ENCODE results near the gene RNF149. TPM values are rescaled to one million over a fixed set of nuclear protein-coding genes. Genes with fewer than 3 reads are reported as not detected.
"Not testable (repeated sequence)": the region's sequence is repeated elsewhere in the genome, so short reads cannot be mapped to it uniquely, and the experiment has no call there.

The RNF149 gene
- total and polyA plus RNA-seq, 2 donors (not counting 1 experiment from before 2014, with no cell fraction given) = 29.4 to 49.0 TPM

- Histone ChIP-seq H3K27ac (ENCODE audit: insufficient read depth, low read length) (no peak overlapping the region), H3K4me3 (replicated peaks in 1 of 4; ENCODE audit: control extremely low read depth in 1 of 4, insufficient read depth in 1 of 4, low read depth in 3 of 4, low read length in 4 of 4) (no peak overlapping the region), H3K4me2 (ENCODE audit: extremely low read depth, insufficient read depth, low read length) (no peak overlapping the region), H3K79me2 (ENCODE audit: control insufficient read depth, insufficient read depth, low read length) (no peaks in the 10 kb centered on the region), H3K9ac (ENCODE audit: insufficient read depth, low read length) (no peak overlapping the region), H4K20me1 (ENCODE audit: control insufficient read depth, extremely low read depth, insufficient read depth, low read length) (no peaks in the 10 kb centered on the region), H3K36me3 (ENCODE audit: control insufficient read depth, insufficient read depth, low read length) (no peaks in the 10 kb centered on the region), H2AFZ (ENCODE audit: low read length) (no peak overlapping the region), H3K9me3 (ENCODE audit: control insufficient read depth, insufficient read depth, low read depth, low read length) (no peaks in the 10 kb centered on the region), H3K27me3 (ENCODE audit: control insufficient read depth, insufficient read depth, low read length) (no peaks in the 10 kb centered on the region), H3K4me1 (ENCODE audit: control insufficient read depth, extremely low read depth, insufficient read depth, low read length) (no peaks in the 10 kb centered on the region)
- no peak for TF ChIP-seq EZH2 (IDR thresholded peaks at IDR 0.05; ENCODE audit: low read length, missing control alignments)
- TF ChIP-seq, protein P1, sequence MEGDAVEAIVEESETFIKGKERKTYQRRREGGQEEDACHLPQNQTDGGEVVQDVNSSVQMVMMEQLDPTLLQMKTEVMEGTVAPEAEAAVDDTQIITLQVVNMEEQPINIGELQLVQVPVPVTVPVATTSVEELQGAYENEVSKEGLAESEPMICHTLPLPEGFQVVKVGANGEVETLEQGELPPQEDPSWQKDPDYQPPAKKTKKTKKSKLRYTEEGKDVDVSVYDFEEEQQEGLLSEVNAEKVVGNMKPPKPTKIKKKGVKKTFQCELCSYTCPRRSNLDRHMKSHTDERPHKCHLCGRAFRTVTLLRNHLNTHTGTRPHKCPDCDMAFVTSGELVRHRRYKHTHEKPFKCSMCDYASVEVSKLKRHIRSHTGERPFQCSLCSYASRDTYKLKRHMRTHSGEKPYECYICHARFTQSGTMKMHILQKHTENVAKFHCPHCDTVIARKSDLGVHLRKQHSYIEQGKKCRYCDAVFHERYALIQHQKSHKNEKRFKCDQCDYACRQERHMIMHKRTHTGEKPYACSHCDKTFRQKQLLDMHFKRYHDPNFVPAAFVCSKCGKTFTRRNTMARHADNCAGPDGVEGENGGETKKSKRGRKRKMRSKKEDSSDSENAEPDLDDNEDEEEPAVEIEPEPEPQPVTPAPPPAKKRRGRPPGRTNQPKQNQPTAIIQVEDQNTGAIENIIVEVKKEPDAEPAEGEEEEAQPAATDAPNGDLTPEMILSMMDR (conservative IDR thresholded peaks at IDR 0.05 in 1 of 2, IDR thresholded peaks at IDR 0.05 in 1 of 2; ENCODE audit: low read depth in 1 of 2, low read length in 2 of 2) = no peak
- no peak for DNase-seq (ENCODE audit: low read depth in 2 of 2)
Observed at GRCh38 chr2:101356055-101356454, 47.6 kb upstream of the RNF149 start.

DNA sequence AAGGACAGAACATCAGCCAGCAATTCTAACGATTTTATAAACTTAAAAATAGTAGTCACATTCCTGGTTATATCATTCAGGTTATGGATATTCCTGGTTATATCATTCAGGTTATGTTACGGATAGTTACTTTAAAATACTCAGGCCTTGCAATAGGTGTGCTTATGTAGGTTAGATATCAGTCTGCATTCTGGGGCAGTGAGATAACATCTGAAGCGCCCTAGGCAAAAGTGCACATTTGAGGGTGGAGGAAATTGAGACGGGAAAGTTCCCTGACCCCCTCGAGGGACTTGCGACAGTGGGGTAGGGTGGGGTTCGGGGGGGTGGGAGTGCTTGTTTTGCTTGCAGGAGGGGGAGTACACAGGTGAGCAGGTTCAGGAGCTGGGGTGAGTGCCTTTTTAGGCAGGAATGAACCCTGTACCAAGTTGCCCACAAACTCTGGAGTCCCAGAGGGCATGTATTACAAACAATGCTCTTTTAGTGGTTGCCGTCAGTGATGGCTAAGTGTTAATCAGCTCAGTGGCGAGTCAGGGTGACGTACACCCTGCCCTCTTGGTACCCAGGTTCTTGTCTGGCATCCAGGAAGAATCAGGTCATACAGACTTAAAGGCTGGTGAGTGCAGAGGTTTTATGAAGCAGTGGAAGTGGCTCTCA lies 47.0 kb upstream of the RNF149 start:
- Histone ChIP-seq H4K20me1 (ENCODE audit: control insufficient read depth, extremely low read depth, insufficient read depth, low read length) (no peaks in the 10 kb centered on the region), H3K9me3 (ENCODE audit: control insufficient read depth, insufficient read depth, low read depth, low read length) (no peaks in the 10 kb centered on the region), H2AFZ (ENCODE audit: low read length) (no peak overlapping the region), H3K27me3 (ENCODE audit: control insufficient read depth, insufficient read depth, low read length) (no peaks in the 10 kb centered on the region), H3K4me2 (ENCODE audit: extremely low read depth, insufficient read depth, low read length) (no peak overlapping the region), H3K4me1 (ENCODE audit: control insufficient read depth, extremely low read depth, insufficient read depth, low read length) (no peaks in the 10 kb centered on the region), H3K79me2 (ENCODE audit: control insufficient read depth, insufficient read depth, low read length) (no peaks in the 10 kb centered on the region), H3K27ac (ENCODE audit: insufficient read depth, low read length) (no peak overlapping the region), H3K9ac (ENCODE audit: insufficient read depth, low read length) (no peak overlapping the region), H3K36me3 (ENCODE audit: control insufficient read depth, insufficient read depth, low read length) (no peaks in the 10 kb centered on the region), H3K4me3 (replicated peaks in 1 of 4; ENCODE audit: control extremely low read depth in 1 of 4, insufficient read depth in 1 of 4, low read depth in 3 of 4, low read length in 4 of 4) (no peak overlapping the region)
- TF ChIP-seq, protein P1 (conservative IDR thresholded peaks at IDR 0.05 in 1 of 2, IDR thresholded peaks at IDR 0.05 in 1 of 2; ENCODE audit: low read depth in 1 of 2, low read length in 2 of 2) = no peak
- TF ChIP-seq EZH2 (IDR thresholded peaks at IDR 0.05; ENCODE audit: low read length, missing control alignments) = no peak
- no peak for DNase-seq (ENCODE audit: low read depth in 2 of 2)

DNA sequence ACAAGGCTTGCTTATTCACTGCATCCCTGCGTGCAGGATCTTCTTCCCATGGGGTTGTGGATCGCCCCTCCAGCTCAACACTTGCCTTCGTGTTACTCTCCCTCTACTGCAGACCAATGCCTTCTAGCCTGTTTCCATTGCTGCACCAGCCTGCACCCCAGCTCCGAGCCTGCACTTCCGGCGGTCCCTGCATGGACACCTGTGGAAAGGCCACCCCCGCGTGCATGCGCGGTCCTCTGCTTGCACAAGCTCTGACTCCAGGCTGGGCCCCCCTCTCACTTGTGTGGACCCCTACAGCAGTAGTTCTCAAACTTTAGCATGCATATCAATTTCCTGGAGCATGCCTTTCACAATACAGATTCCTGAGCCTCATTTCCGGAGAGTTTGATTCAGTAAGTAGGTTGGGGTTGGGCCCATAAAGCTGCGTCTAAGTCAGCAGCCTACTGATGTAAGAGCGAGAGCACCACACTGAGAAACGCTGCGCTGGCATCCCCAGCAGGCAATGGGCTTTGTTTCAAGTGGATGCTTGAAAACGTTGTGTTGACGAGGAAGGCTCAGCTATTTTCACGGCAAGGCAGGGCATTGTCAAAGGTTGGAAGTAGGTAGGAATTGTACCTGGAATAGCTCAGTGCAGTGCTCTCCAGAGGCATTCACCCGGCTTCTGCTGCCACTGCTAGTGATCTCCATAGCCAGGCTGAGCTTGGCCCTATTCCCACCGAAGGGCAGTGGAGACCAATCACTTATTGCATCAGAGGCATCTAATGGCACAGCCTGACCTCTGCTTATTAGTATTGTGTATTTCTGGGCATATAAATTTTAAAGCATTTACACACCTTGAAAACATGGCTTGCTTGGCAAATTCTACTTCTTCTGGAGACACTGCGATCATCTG lies 46.2 kb upstream of the RNF149 start:
- no peaks in the 10 kb centered on the region for H3K79me2 ChIP-seq (ENCODE audit: control insufficient read depth, insufficient read depth, low read length)
- H3K4me3 ChIP-seq (replicated peaks in 1 of 4; ENCODE audit: control extremely low read depth in 1 of 4, insufficient read depth in 1 of 4, low read depth in 3 of 4, low read length in 4 of 4) = no peak overlapping the region
- no peaks in the 10 kb centered on the region for H3K27me3 ChIP-seq (ENCODE audit: control insufficient read depth, insufficient read depth, low read length)
- no peaks in the 10 kb centered on the region for H3K4me1 ChIP-seq (ENCODE audit: control insufficient read depth, extremely low read depth, insufficient read depth, low read length)
- H2AFZ ChIP-seq (ENCODE audit: low read length) = no peak overlapping the region
- H3K9ac ChIP-seq (ENCODE audit: insufficient read depth, low read length) = no peak overlapping the region
- no peaks in the 10 kb centered on the region for H3K36me3 ChIP-seq (ENCODE audit: control insufficient read depth, insufficient read depth, low read length)
- no peaks in the 10 kb centered on the region for H4K20me1 ChIP-seq (ENCODE audit: control insufficient read depth, extremely low read depth, insufficient read depth, low read length)
- no peak overlapping the region for H3K4me2 ChIP-seq (ENCODE audit: extremely low read depth, insufficient read depth, low read length)
- no peak overlapping the region for H3K27ac ChIP-seq (ENCODE audit: insufficient read depth, low read length)
- no peak for DNase-seq (ENCODE audit: low read depth in 2 of 2)
- no peaks in the 10 kb centered on the region for H3K9me3 ChIP-seq (ENCODE audit: control insufficient read depth, insufficient read depth, low read depth, low read length)
- TF ChIP-seq, protein P1 (conservative IDR thresholded peaks at IDR 0.05 in 1 of 2, IDR thresholded peaks at IDR 0.05 in 1 of 2; ENCODE audit: low read depth in 1 of 2, low read length in 2 of 2) = no peak
- TF ChIP-seq EZH2 (IDR thresholded peaks at IDR 0.05; ENCODE audit: low read length, missing control alignments) = no peak

- not testable (repeated sequence) for H3K79me2 ChIP-seq (ENCODE audit: control insufficient read depth, insufficient read depth, low read length); H3K4me1 ChIP-seq (ENCODE audit: control insufficient read depth, extremely low read depth, insufficient read depth, low read length); H3K9me3 ChIP-seq (ENCODE audit: control insufficient read depth, insufficient read depth, low read depth, low read length); H3K4me2 ChIP-seq (ENCODE audit: extremely low read depth, insufficient read depth, low read length); H3K27me3 ChIP-seq (ENCODE audit: control insufficient read depth, insufficient read depth, low read length); H3K27ac ChIP-seq (ENCODE audit: insufficient read depth, low read length); H2AFZ ChIP-seq (ENCODE audit: low read length); H3K36me3 ChIP-seq (ENCODE audit: control insufficient read depth, insufficient read depth, low read length); H4K20me1 ChIP-seq (ENCODE audit: control insufficient read depth, extremely low read depth, insufficient read depth, low read length); H3K4me3 ChIP-seq (replicated peaks in 1 of 4; ENCODE audit: control extremely low read depth in 1 of 4, insufficient read depth in 1 of 4, low read depth in 3 of 4, low read length in 4 of 4); DNase-seq (ENCODE audit: low read depth in 2 of 2); H3K9ac ChIP-seq (ENCODE audit: insufficient read depth, low read length)
Observed at GRCh38 chr2:101352631-101353030, 44.1 kb upstream of the RNF149 start.
